Heart left ventricle (tissue), 13 donors: Measurements from ENCODE around the gene KCTD5.

ENCODE experiments used
- POLR2A ChIP-seq, 2 donors: fragments of 450-650 bp; IDR thresholded peaks; one replicate each; pipeline ENCODE4 v1.6.1; 2017; ENCODE audit warnings: antibody characterized with exemption in 2 of 2, mild to moderate bottlenecking in 2 of 2, moderate library complexity in 2 of 2
- TF ChIP-seq, protein P1 (sequence below), 12 donors: fragments of 200-600 bp; sonication (generic) in 4 of 12; IDR thresholded peaks; one replicate each; pipeline versions ENCODE4 v1.5.0 to v1.8.0; 2018 to 2022; ENCODE audit warnings: antibody characterized with exemption in 12 of 12, mild to moderate bottlenecking in 5 of 12
- donor health status: ischemic (EF 13 %, LVEDD 7.1; RV severe dilation, severe dysfunction).
- donor health status: DM: no; HTN: yes; CAD: no.
- donor health status: DM: no; HTN: no; CAD: no.
- donor health status: ischemic (EF 25% LVEDD 6.9; RV normal size, moderate dysfunction).
- donor health status: ischemic (EF 25% LVEDD 5.7; RV mildly dilated, moderate dysfunction).
- donor health status: ischemic (EF 35%, LVEDD 5.7; RV mildly dilated, moderate dysfunction).
- donor health status: nonischemic (EF 11% LVEDD 7.7; RV severe dilation, severe dysfunction).
- donor health status: DM: yes; HTN: yes; CAD: no.
- donor health status: PGD.
- donor health status: ischemic (EF 29% LVEDD 5.4; RV normal size, mild dysfunction).
- donor health status: nonischemic (EF 23%, LVEDD 6.1; RV moderate dilation, normal function).

DNA sequence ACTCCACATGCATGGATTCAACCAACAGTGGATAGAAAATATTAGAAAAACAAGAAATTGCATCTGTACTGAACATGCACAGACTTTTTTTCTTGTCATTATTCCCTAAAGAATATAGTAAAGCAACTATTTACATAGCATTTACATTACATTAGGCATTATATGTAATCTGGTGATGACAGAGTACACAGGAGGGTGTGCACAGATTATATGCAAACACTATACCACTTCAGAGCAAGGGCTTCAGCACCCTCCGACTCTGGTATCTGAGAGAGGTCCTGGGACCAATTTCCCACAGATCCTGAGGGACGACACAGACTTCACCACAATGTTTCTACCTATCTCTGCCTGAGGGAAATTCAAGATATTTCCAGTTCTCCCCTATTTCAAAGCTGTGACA, 25.3 kb upstream of the KCTD5 start:
- TF ChIP-seq, protein P1, sequence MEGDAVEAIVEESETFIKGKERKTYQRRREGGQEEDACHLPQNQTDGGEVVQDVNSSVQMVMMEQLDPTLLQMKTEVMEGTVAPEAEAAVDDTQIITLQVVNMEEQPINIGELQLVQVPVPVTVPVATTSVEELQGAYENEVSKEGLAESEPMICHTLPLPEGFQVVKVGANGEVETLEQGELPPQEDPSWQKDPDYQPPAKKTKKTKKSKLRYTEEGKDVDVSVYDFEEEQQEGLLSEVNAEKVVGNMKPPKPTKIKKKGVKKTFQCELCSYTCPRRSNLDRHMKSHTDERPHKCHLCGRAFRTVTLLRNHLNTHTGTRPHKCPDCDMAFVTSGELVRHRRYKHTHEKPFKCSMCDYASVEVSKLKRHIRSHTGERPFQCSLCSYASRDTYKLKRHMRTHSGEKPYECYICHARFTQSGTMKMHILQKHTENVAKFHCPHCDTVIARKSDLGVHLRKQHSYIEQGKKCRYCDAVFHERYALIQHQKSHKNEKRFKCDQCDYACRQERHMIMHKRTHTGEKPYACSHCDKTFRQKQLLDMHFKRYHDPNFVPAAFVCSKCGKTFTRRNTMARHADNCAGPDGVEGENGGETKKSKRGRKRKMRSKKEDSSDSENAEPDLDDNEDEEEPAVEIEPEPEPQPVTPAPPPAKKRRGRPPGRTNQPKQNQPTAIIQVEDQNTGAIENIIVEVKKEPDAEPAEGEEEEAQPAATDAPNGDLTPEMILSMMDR (IDR thresholded peaks at IDR 0.05), result no peak
- TF ChIP-seq POLR2A (IDR thresholded peaks at IDR 0.05), result no peak
